GM19468 (cell line): ENCODE results near the gene ABCB7.
"Not testable (repeated sequence)": the region's sequence is repeated elsewhere in the genome, so short reads cannot be mapped to it uniquely, and the experiment has no call there.

Experiments used
- ATAC-seq: cut with Tn5 transposase; IDR thresholded peaks from one replicate; pipeline ENCODE4 v1.9.1; 2021; ENCODE audit warnings: mild to moderate bottlenecking, moderate library complexity, moderate number of reproducible peaks; ENCODE audit not compliant: unreplicated experiment; ENCODE audit errors: extremely low read depth

The ABCB7 gene

GRCh38 chrX:75107863-75108509 lies 48.1 kb downstream of the ABCB7 start:
- ATAC-seq = no peak

DNA sequence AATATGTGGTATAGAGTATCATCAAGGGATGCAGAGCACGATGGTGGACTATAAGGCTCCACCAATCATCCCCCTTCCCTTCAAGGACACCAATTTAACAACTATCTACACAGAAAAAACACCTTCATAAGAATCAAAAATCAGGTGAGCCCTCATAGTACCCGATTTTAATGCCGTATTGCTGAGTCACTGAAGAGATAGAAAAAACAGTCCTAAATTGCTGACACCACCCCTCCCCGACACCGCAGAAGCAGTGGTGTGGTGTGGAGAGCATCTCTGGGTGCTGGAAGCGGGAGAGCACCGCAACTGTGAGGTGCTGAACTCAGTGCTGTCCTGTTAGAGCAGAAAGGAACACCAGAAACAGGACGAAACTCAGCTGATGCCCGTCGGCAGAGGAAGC lies 49.3 kb downstream of the ABCB7 start:
- ATAC-seq = no peak

DNA sequence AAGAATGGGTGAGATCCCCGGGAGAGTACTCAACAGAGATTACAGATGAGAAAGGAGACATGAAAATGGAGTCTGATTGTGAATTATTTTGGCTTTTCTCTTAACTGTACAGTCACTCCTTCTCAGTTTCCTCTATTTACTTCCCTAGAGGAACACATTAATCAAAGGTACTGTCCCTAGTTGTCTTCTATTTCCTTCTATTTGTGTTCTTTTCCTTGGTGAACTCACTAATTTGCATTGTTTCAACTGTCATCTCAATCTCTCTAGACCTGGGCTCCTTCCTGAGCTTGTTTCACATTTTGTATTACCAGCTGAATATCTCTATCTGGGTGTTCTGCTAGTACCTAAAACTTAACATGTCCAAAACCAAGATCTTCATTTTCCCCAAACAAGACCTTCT lies 59.8 kb downstream of the ABCB7 start:
- ATAC-seq = no peak

- no peak for ATAC-seq
Measured at GRCh38 chrX:75086731-75087195, 69.3 kb downstream of the ABCB7 start.

DNA sequence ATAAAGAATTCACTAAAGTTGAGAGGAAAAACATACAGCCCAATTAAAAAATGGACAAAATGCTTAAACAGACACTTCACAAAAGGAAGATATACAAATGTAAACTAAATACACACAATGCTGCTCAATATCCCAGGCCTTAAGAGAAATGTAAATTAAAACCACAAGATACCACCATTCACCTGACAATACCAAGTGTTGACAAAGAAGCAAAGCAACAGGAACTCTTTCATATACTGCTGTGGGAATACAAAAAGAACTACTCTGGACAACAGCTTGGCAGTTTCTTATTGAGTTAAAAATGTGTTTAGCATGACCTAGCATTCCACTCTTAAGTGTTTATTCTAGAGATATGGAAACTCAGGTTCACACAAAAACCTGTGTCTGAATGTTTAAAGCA lies 71.3 kb downstream of the ABCB7 start:
- no peak for ATAC-seq

DNA sequence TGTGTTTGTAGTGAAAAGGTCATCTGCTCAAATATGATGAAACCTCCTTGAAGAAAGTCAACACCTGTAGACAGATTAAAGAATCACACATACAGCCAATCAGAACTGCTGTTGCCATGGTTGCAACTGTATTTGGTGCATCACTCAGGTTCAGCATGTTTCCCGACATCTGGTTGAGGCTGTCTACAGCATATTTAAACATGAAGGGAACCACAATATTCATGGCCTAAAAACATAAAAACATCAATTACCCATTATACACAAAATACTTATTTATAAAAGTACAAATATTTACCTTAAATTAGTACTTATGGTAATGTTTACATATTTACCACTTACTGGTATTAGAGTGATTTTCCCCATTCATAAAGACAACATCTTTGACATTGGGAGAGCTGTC lies 79.7 kb downstream of the ABCB7 start:
- ATAC-seq = no peak

GRCh38 chrX:75074475-75074874 lies 81.6 kb downstream of the ABCB7 start:
- no peak for ATAC-seq

DNA sequence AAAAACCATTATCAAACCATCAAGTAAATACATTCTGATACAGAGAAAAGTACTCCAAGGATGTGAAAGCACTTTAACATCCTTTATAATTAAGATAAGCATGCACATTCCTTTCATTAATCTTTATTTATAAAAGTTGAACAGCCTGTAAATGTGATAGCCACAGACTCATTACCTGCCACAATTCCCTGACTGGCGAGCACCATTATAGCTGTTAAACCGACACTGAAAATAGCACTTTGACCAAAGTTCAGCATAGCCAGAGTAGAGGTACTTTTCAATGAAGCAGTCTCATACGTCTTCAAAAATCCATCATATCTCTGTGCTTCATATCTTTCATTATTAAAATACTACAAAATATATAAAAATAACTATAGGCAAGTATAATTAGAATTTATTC lies 84.7 kb downstream of the ABCB7 start:
- ATAC-seq = no peak

GRCh38 chrX:75067931-75068330 lies 88.2 kb downstream of the ABCB7 start:
- ATAC-seq = no peak

- ATAC-seq = no peak
Measured at GRCh38 chrX:75061701-75062100, 94.4 kb downstream of the ABCB7 start.

DNA sequence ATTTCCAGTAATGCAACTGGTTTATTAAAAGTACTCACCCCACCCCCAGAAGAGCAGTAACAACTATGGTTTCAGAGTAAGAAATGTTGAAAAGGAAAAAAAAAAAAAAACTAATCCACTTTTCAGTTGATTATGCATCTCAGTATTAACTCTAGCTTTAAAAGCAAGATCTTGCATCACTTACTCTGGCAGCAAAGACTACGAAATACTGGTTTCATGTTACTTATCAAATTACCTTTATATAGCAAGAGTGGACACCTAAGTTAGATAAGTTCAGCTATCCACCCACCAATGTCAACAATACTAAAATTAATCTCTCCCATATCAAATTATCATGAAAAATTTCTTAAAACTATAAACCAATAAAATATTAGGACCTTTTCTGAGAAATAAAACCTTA lies 105.0 kb downstream of the ABCB7 start:
- no peak for ATAC-seq

GRCh38 chrX:75045369-75045768 lies 110.7 kb downstream of the ABCB7 start:
- no peak for ATAC-seq

GRCh38 chrX:75044142-75044541 lies 111.9 kb downstream of the ABCB7 start:
- ATAC-seq = not testable (repeated sequence)

- ATAC-seq = no peak
Measured at GRCh38 chrX:75038925-75039324, 117.2 kb downstream of the ABCB7 start.
